ENCODE results near the gene BMS1.
A peak's percentile ranks its signal among the peaks of the same experiment; 100 is the strongest.

Gene BMS1

DNA sequence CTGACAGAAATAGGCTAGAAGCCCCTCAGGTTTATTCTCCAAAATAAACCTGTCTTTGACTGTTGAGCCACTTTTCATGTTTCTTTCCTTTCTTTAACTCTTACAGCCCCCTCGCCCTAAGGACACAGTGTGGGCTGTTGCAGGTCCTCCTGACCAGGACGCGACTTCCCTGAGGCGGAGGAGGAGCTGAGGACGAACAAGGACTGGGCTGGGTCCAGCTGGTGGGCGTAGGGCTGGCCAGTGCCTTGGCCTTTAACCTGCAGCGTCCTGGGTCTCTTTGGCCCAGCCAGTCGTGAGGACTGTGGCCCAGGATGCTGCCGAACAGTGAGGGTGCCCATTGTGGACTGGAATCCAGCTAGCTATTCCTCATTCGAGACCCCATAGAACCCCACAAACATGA lies 13.4 kb upstream of the BMS1 start:
- TF ChIP-seq ZFX (IDR thresholded peaks at IDR 0.05) = no peak
- TF ChIP-seq, protein P1, sequence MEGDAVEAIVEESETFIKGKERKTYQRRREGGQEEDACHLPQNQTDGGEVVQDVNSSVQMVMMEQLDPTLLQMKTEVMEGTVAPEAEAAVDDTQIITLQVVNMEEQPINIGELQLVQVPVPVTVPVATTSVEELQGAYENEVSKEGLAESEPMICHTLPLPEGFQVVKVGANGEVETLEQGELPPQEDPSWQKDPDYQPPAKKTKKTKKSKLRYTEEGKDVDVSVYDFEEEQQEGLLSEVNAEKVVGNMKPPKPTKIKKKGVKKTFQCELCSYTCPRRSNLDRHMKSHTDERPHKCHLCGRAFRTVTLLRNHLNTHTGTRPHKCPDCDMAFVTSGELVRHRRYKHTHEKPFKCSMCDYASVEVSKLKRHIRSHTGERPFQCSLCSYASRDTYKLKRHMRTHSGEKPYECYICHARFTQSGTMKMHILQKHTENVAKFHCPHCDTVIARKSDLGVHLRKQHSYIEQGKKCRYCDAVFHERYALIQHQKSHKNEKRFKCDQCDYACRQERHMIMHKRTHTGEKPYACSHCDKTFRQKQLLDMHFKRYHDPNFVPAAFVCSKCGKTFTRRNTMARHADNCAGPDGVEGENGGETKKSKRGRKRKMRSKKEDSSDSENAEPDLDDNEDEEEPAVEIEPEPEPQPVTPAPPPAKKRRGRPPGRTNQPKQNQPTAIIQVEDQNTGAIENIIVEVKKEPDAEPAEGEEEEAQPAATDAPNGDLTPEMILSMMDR (conservative IDR thresholded peaks at IDR 0.05) = no peak
- H3K27ac ChIP-seq = peak overlapping the region; percentile 61; the same call in 1 of the 2 replicates

DNA sequence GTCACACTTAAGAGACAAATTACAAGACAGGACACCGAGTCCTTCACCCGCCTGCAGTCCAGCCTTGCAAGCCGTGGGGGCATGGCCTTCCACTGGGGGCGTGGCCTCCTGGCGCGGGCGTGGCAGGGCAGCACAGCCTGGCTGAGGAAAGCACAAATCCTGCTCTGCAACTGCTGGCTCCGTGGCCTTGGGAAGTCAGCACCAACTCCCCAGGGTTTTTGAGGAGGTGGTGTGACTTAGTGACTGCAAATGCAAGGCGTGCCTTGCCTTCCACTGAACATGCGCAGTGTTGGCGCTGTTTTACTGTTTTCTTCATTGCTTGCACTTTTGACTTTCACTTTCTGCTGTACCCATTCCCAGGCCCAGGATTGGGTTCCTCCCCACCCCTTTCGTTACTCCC lies 12.9 kb upstream of the BMS1 start:
- no peak for TF ChIP-seq ZFX (IDR thresholded peaks at IDR 0.05)
- TF ChIP-seq, protein P1 (conservative IDR thresholded peaks at IDR 0.05) = no peak

DNA sequence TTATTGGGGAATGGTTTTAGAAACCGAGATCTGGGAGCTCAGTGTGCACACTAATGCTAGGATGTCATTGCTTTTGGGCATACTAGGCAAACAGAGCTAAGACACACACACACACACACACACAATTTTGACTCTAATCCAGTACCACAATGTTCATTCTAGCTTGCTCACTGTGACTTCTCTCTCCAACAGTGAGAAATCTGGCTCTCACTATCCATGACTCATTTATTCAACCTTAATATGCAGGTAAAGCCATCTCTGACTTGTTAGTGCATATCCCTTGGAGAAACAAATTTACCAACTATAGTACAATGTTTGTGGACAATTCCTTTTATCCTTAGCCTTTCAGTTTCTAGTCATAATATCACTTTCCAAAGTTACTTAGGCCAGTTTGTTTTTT lies 5.9 kb upstream of the BMS1 start:
- TF ChIP-seq, protein P1 (conservative IDR thresholded peaks at IDR 0.05) = no peak
- TF ChIP-seq ZFX (IDR thresholded peaks at IDR 0.05) = no peak
- H3K27ac ChIP-seq = no peak overlapping the region

More for the DNA sequence above, 12.9 kb upstream of the BMS1 start:
- peak overlapping the region; percentile 61 for H3K27ac ChIP-seq

DNA sequence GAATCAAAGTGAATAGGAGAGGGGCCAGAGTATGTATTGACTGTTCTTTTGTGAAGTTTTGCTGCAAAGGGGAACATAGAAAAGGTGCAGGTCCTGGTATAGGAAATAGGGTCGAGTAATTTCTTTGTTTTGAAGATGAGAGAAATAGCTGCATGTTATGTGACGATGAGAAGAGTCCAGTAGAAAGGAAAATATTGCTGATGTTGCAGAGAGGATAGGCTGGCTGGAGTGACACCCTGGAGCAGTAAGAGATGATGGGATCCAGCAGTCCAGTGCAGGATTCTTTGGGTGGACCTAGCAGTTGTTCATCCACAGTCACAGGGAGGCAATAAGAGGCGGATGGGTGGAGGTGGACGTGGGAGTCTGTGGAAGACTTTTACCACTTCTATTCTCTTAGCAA lies 2.1 kb upstream of the BMS1 start:
- TF ChIP-seq, protein P1 (conservative IDR thresholded peaks at IDR 0.05) = no peak
- TF ChIP-seq ZFX (IDR thresholded peaks at IDR 0.05) = no peak
- H3K27ac ChIP-seq = no peak overlapping the region

DNA sequence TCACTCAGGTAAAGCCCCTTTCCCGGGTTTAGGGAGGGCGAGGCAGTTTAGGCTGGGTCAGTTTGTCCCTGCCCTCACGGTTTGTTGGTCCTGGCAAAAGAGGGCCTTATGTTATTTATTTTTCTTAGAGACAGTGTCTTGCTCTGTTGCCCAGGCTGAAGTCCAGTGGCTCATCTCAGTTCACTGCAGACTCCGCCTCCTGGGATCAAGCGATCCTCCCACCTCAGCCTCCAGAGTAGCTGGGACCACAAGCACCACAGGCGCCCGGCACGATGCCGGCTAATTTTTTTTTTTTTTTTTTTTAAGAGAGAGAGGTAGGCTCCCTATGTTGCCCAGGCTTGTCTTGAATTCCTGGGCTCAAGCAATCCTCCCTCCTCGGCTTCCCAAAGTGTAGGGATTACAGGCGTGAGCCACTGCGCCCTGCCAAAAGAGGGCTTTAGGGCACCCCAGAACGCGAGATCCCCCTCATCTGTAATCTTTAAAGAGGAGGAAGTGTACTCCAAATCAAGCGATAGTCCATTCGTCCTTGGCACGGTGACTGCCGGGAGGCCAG lies 626 bp upstream of the BMS1 start:
- TF ChIP-seq ZFX (IDR thresholded peaks at IDR 0.05) = no peak
- TF ChIP-seq, protein P1 (conservative IDR thresholded peaks at IDR 0.05) = no peak
- H3K27ac ChIP-seq = peak overlapping the region; percentile 90

DNA sequence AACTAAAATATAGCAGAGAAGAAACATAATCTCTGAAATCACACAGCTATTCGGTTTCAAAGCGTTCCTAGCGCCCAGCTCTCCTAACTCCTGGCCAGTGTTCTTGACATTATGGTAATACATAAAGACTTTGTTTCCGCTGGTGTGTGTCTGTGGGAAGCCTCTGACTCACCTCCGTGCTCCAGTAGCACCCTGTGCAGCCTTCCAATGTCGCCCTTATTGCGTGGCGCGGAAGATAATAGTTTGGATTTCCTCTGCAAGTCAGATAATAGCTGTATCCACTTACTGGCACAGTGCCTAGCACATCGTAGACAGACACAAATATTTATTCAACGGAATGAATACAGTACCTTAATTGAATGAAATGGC lies 570 bp downstream of the BMS1 start:
- peak overlapping the region; percentile 90 for H3K27ac ChIP-seq
- TF ChIP-seq, protein P1 (conservative IDR thresholded peaks at IDR 0.05) = no peak
- TF ChIP-seq ZFX (IDR thresholded peaks at IDR 0.05) = no peak

DNA sequence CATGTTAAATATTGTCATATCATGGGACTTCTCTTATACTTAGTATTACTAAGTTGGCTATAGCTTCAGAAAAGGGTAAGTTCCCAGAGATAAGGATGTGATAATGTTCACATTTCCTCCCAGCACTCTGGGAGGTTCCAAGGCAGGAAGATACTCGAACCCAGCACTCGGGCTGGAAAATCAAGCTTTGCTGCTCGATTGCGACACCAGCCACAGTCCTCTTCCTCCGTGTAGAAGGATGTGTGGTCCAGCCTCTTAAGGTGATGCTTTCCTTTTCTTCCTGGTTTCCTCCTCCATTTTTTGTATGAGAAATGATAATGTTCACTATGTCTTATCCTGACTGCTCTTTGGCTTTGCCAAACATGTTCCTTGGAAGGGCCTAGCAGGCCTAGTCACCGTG lies 3.2 kb downstream of the BMS1 start:
- no peak for TF ChIP-seq ZFX (IDR thresholded peaks at IDR 0.05)
- TF ChIP-seq, protein P1 (conservative IDR thresholded peaks at IDR 0.05) = no peak

More for the DNA sequence above, 3.2 kb downstream of the BMS1 start:
- no peak overlapping the region for H3K27ac ChIP-seq

Measured in C4-2B (cell line).